H1 (cell line): Measurements from ENCODE around the gene KLHL2. TPM values are rescaled to one million over a fixed set of nuclear protein-coding genes. Genes with fewer than 3 reads are reported as not detected.

Source experiments
- CBX5 ChIP-seq: fragments of 300-800, 300-1000 bp; sonication (generic); IDR thresholded peaks from 2 replicates; pipeline ENCODE4 v1.7.1; 2016; ENCODE audit warnings: antibody characterized with exemption, low read length, low read depth
- CHD7 ChIP-seq: fragments of 300-600 bp; sonication (generic); IDR thresholded peaks from 2 replicates; pipeline ENCODE4 v1.7.1; 2012; ENCODE audit warnings: low read length, moderate library complexity, mild to moderate bottlenecking, inconsistent platforms; ENCODE audit not compliant: insufficient replicate concordance
- RXRA ChIP-seq: IDR thresholded peaks from 2 replicates; pipeline ENCODE4 v1.6.1; 2011; ENCODE audit warnings: low read depth, mild to moderate bottlenecking, low read length, moderate library complexity; ENCODE audit not compliant: insufficient read depth
- polyA plus RNA-seq, 7 experiments: library from polyadenylated mRNA; depleted of rRNA in 3 of 7; stranded (reverse) in 5 of 7; unstranded in 2 of 7; fragments of >200 nt in 5 of 7; fragments of 200-250 nt in 2 of 7; gene quantifications; 1 replicate in 5 of 7; 2 replicates in 1 of 7; 4 replicates in 1 of 7; pipeline versions ENCODE4 v1.2.1 to v1.2.3, GENCODE V29; 2011 to 2013; ENCODE audit warnings: missing spikeins in 2 of 7, mixed read lengths in 2 of 7
- total RNA-seq: library from RNA; stranded (reverse); fragmentation: NEBNext Ultra II Directional; extraction: Animal tissue kit (Norgen Biotek cat#: 25700); gene quantifications from 2 replicates; pipeline ENCODE4 v1.2.1, GENCODE V29; 2021
- TF ChIP-seq, protein P1 (sequence below): IDR thresholded peaks from 2 replicates; pipeline ENCODE4 v1.6.1; 2012; ENCODE audit warnings: low read length, inconsistent platforms

Gene KLHL2
- total and polyA plus RNA-seq, 2 of the 8 experiments (the other 6 are each of a cell fraction or from before 2014, with no cell fraction given) = 5.2 to 12.0 TPM

DNA sequence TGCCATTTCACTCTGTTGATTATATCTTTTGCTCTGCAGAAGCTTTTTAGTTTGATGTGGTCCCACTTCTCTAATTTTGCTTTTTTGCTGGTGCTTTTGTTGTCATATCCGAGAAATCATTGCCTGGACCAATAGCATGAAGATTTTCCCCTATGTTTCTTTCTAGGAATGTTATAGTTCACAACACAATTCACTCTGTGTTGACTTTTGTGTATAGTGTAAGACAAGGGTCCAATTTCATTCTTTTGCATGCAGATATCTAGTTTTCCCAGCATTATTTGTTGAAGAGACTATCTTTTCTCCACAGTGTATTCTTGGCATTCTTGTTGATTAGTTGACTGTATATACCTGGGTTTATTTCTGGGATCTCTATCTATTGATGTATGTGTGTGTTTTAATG is 163.2 kb downstream of the KLHL2 start (continued):
- TF ChIP-seq, protein P1, sequence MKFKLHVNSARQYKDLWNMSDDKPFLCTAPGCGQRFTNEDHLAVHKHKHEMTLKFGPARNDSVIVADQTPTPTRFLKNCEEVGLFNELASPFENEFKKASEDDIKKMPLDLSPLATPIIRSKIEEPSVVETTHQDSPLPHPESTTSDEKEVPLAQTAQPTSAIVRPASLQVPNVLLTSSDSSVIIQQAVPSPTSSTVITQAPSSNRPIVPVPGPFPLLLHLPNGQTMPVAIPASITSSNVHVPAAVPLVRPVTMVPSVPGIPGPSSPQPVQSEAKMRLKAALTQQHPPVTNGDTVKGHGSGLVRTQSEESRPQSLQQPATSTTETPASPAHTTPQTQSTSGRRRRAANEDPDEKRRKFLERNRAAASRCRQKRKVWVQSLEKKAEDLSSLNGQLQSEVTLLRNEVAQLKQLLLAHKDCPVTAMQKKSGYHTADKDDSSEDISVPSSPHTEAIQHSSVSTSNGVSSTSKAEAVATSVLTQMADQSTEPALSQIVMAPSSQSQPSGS = no peak
- TF ChIP-seq CBX5 (no peak), CHD7 (no peak), RXRA (no peak)
